T-helper 22 cell (primary cell): Measurements from ENCODE around the gene ANO1.
A peak's percentile ranks its signal among the peaks of the same experiment; 100 is the strongest.

Experiments
- DNase-seq: peaks from one replicate; pipeline ENCODE4 v3.0.0-alpha.2; 2020; ENCODE audit warnings: low read depth

ANO1 gene

GRCh38 chr11:70167120-70167519 lies 89.0 kb downstream of the ANO1 start:
- no peak for DNase-seq

GRCh38 chr11:70167723-70168404 lies 89.7 kb downstream of the ANO1 start:
- DNase-seq: no peak

GRCh38 chr11:70168405-70168754 lies 90.3 kb downstream of the ANO1 start:
- DNase-seq: no peak

GRCh38 chr11:70169127-70169526 lies 91.0 kb downstream of the ANO1 start:
- DNase-seq: no peak

- no peak for DNase-seq
Observed at GRCh38 chr11:70169632-70170031, 91.5 kb downstream of the ANO1 start.

GRCh38 chr11:70170596-70171210 lies 92.6 kb downstream of the ANO1 start:
- DNase-seq: no peak

GRCh38 chr11:70173018-70173417 lies 94.9 kb downstream of the ANO1 start:
- DNase-seq: no peak

GRCh38 chr11:70174547-70175235 lies 96.6 kb downstream of the ANO1 start:
- no peak for DNase-seq

- DNase-seq: no peak
Observed at GRCh38 chr11:70175236-70175698, 97.2 kb downstream of the ANO1 start.

GRCh38 chr11:70176940-70177689 lies 99.0 kb downstream of the ANO1 start:
- peak; percentile 16 for DNase-seq

- no peak for DNase-seq
Observed at GRCh38 chr11:70180906-70181305, 102.8 kb downstream of the ANO1 start.

GRCh38 chr11:70182266-70182665 lies 104.1 kb downstream of the ANO1 start:
- DNase-seq: no peak

- DNase-seq: no peak
Observed at GRCh38 chr11:70183032-70183431, 104.9 kb downstream of the ANO1 start.

- no peak for DNase-seq
Observed at GRCh38 chr11:70183483-70184176, 105.5 kb downstream of the ANO1 start.

- DNase-seq: no peak
Observed at GRCh38 chr11:70184396-70184795, 106.3 kb downstream of the ANO1 start.

- no peak for DNase-seq
Observed at GRCh38 chr11:70185348-70186055, 107.4 kb downstream of the ANO1 start.

- DNase-seq: no peak
Observed at GRCh38 chr11:70186420-70186819, 108.3 kb downstream of the ANO1 start.

GRCh38 chr11:70186936-70187335 lies 108.8 kb downstream of the ANO1 start:
- DNase-seq: no peak

- DNase-seq: no peak
Observed at GRCh38 chr11:70187771-70188170, 109.7 kb downstream of the ANO1 start.

GRCh38 chr11:70189622-70190021 lies 111.5 kb downstream of the ANO1 start:
- DNase-seq: no peak

- no peak for DNase-seq
Observed at GRCh38 chr11:70191495-70192140, 113.5 kb downstream of the ANO1 start.
